Naive B cell (primary cell): Measurements from ENCODE around the gene WNT5B. TPM values are rescaled to one million over a fixed set of nuclear protein-coding genes. Genes with fewer than 3 reads are reported as not detected.

Experiments
- ATAC-seq, 2 donors: fragments of 150-1000 bp; cut with Tn5 transposase; 2 replicates each; pipeline ENCODE4 v1.10.0; 2021; ENCODE audit warnings: low read depth in 2 of 2, mild to moderate bottlenecking in 2 of 2, moderate library complexity in 2 of 2
- DNase-seq: peaks from one replicate; pipeline ENCODE4 v3.0.0; 2022
- H3K27ac Mint-ChIP-seq, 6 donors: one replicate each; pipeline ENCODE4 v1.8.0; 2020 to 2022; ENCODE audit warnings: mild to moderate bottlenecking in 6 of 6, mixed read lengths in 6 of 6, moderate library complexity in 5 of 6, inconsistent platforms in 2 of 6
- H3K27me3 Mint-ChIP-seq, 3 donors: one replicate each; pipeline ENCODE4 v1.8.0; 2021 to 2022; ENCODE audit warnings: mixed read lengths in 3 of 3, mild to moderate bottlenecking in 1 of 3
- H3K36me3 Mint-ChIP-seq, 2 donors: one replicate each; pipeline ENCODE4 v1.8.0; 2020 to 2022; ENCODE audit warnings: mixed read lengths in 2 of 2, inconsistent platforms in 1 of 2, mild to moderate bottlenecking in 1 of 2
- H3K4me1 Mint-ChIP-seq, 3 donors: one replicate each; pipeline ENCODE4 v1.8.0; 2020 to 2022; ENCODE audit warnings: mixed read lengths in 3 of 3, inconsistent platforms in 1 of 3, mild to moderate bottlenecking in 1 of 3, moderate library complexity in 1 of 3
- H3K4me3 Mint-ChIP-seq, 8 donors: one replicate each; pipeline ENCODE4 v1.8.0; 2020 to 2022; ENCODE audit warnings: mild to moderate bottlenecking in 8 of 8, mixed read lengths in 8 of 8, moderate library complexity in 8 of 8, inconsistent platforms in 2 of 8
- H3K9me3 Mint-ChIP-seq, 7 donors: one replicate each; pipeline ENCODE4 v1.8.0; 2020 to 2022; ENCODE audit warnings: mixed read lengths in 7 of 7, mild to moderate bottlenecking in 5 of 7, inconsistent platforms in 2 of 7, moderate library complexity in 1 of 7
- polyA plus RNA-seq, 6 donors: library from polyadenylated mRNA; unstranded; fragments of 300-500 nt; fragmentation: Illumina TruSeq; gene quantifications; one replicate each; pipeline ENCODE4 v1.2.3, GENCODE V29; 2021; ENCODE audit warnings: low read depth in 6 of 6

WNT5B gene
- polyA plus RNA-seq, 6 donors from 2014 or later: not detected

DNA sequence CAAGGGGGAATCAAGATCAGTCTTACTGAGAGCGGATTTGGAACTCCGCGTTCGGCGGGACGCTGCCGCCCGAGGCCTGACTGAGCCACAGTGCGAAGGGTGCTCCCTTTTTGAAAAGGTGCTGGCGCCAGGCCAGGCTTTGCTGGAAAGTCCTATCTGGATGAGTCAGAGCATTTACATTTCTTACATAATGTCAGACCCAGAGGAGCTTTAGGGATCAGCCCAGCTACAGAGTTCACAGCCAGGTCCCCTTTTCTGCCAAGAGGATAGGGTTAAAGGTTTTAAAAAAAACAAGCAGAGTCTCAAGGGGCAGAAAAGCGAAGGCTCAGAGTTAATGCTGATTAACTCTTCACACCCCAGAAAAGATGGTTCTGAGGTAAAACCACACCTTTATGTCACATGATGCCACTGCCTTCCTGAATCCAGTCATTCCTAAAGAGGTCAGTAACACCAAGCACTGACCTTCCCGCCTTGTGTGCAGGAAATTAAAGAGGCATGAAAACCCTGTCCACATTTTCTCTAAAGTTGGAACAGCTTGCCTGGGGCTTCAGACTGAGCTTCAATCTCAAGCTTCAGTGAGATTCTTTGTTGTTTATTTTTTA lies 22.9 kb upstream of the WNT5B start:
- no peak for DNase-seq
- Mint-ChIP-seq H3K36me3 (no peaks in the 10 kb centered on the region), H3K27ac (peak overlapping the region in 2 of 6 donors; percentile 59 to 86), H3K27me3 (no peaks in the 10 kb centered on the region), H3K9me3 (no peaks in the 10 kb centered on the region), H3K4me3 (peak overlapping the region; percentile 85 to 99 (median 94)), H3K4me1 (peaks cover 29 to 34% (median 33%) of the 10 kb centered on the region in 3 donors)
- peak in 1 of 2 donors; percentile 11 for ATAC-seq

- no peaks in the 10 kb centered on the region for H3K9me3 Mint-ChIP-seq
- H3K36me3 Mint-ChIP-seq: no peaks in the 10 kb centered on the region
- H3K27me3 Mint-ChIP-seq: no peaks in the 10 kb centered on the region
- H3K27ac Mint-ChIP-seq: no peak overlapping the region
- no peak overlapping the region for H3K4me3 Mint-ChIP-seq
- DNase-seq (no peak), ATAC-seq (no peak)
- H3K4me1 Mint-ChIP-seq: peaks cover 16 to 18% (median 17%) of the 10 kb centered on the region in 3 donors
These were observed 20.9 kb upstream of the WNT5B start for GRCh38 chr12:1607940-1608712.

GRCh38 chr12:1608713-1609119 lies 20.3 kb upstream of the WNT5B start:
- Mint-ChIP-seq H3K4me3 (no peak overlapping the region), H3K27ac (no peak overlapping the region), H3K9me3 (no peaks in the 10 kb centered on the region), H3K4me1 (peaks cover 16 to 18% (median 16%) of the 10 kb centered on the region in 3 donors), H3K36me3 (no peaks in the 10 kb centered on the region), H3K27me3 (no peaks in the 10 kb centered on the region)
- ATAC-seq (no peak), DNase-seq (no peak)

DNA sequence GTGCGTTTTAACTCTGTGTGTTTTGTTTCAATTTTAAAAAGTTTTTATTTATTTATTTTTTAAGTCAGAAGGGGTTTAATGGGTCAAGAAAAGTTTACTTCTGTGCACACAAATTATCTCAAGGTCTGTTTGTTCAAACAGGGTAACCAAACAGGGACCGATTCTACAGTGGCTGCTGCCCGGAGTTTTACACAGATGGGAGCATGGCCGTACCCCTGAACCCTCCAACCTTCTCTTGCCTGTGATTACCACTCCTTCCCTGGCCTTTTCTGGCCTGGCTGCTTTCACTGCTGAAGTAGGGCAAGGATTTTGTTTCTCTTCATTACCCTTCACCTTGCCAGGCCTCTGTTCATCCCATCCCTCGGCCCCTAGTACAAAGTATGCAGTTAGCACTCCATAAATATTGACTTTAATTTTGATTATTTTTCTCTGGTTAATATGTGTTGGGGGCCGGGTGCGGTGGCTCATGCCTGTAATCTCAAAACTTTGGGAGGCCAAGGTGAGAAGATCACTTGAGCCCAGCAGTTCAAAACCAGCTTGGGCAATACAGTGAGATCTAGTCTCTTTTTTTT lies 18.9 kb upstream of the WNT5B start:
- Mint-ChIP-seq H3K36me3 (no peaks in the 10 kb centered on the region), H3K27me3 (peaks cover 0 to 7% (median 0%) of the 10 kb centered on the region in 3 donors), H3K4me3 (no peak overlapping the region), H3K9me3 (no peaks in the 10 kb centered on the region), H3K4me1 (peaks cover 7 to 9% (median 9%) of the 10 kb centered on the region in 3 donors), H3K27ac (peak overlapping the region in 1 of 6 donors; percentile 70)
- ATAC-seq (no peak), DNase-seq (no peak)

GRCh38 chr12:1611803-1612572 lies 17.0 kb upstream of the WNT5B start:
- DNase-seq (no peak), ATAC-seq (no peak)
- Mint-ChIP-seq H3K9me3 (no peaks in the 10 kb centered on the region), H3K27me3 (peaks cover 0 to 7% (median 0%) of the 10 kb centered on the region in 3 donors), H3K36me3 (no peaks in the 10 kb centered on the region), H3K4me3 (no peak overlapping the region), H3K27ac (no peak overlapping the region), H3K4me1 (peaks cover 8 to 12% (median 11%) of the 10 kb centered on the region in 3 donors)

GRCh38 chr12:1613860-1614259 lies 15.2 kb upstream of the WNT5B start:
- DNase-seq (no peak), ATAC-seq (no peak)
- H3K27me3 Mint-ChIP-seq: peaks cover 0 to 7% (median 0%) of the 10 kb centered on the region in 3 donors
- no peaks in the 10 kb centered on the region for H3K36me3 Mint-ChIP-seq
- H3K9me3 Mint-ChIP-seq: no peaks in the 10 kb centered on the region
- H3K4me3 Mint-ChIP-seq: no peak overlapping the region
- no peak overlapping the region for H3K27ac Mint-ChIP-seq
- H3K4me1 Mint-ChIP-seq: peaks cover 20 to 26% (median 24%) of the 10 kb centered on the region in 3 donors

- H3K36me3 Mint-ChIP-seq: no peaks in the 10 kb centered on the region
- ATAC-seq (no peak), DNase-seq (no peak)
- H3K27ac Mint-ChIP-seq: no peak overlapping the region
- no peaks in the 10 kb centered on the region for H3K9me3 Mint-ChIP-seq
- H3K4me1 Mint-ChIP-seq: peaks cover 23 to 30% (median 27%) of the 10 kb centered on the region in 3 donors
- H3K4me3 Mint-ChIP-seq: no peak overlapping the region
- H3K27me3 Mint-ChIP-seq: peaks cover 0 to 11% (median 4%) of the 10 kb centered on the region in 3 donors
These were observed 14.7 kb upstream of the WNT5B start for GRCh38 chr12:1614360-1614759.

- Mint-ChIP-seq H3K4me3 (peak overlapping the region in 7 of 8 donors; percentile 50 to 68 (median 64)), H3K27me3 (peaks cover 5 to 18% (median 7%) of the 10 kb centered on the region in 3 donors), H3K27ac (peak overlapping the region in 2 of 6 donors; percentile 29 to 62), H3K4me1 (peaks cover 29 to 39% (median 31%) of the 10 kb centered on the region in 3 donors), H3K9me3 (no peaks in the 10 kb centered on the region), H3K36me3 (no peaks in the 10 kb centered on the region)
- ATAC-seq (peak; percentile 79 to 80), DNase-seq (no peak)
These were observed 12.6 kb upstream of the WNT5B start for GRCh38 chr12:1616233-1617066.

- peaks cover 7 to 24% (median 15%) of the 10 kb centered on the region in 3 donors for H3K27me3 Mint-ChIP-seq
- no peaks in the 10 kb centered on the region for H3K36me3 Mint-ChIP-seq
- H3K4me1 Mint-ChIP-seq: peaks cover 29 to 39% (median 31%) of the 10 kb centered on the region in 3 donors
- H3K27ac Mint-ChIP-seq: no peak overlapping the region
- DNase-seq: no peak
- ATAC-seq: peak in 1 of 2 donors; percentile 26
- H3K9me3 Mint-ChIP-seq: no peaks in the 10 kb centered on the region
- no peak overlapping the region for H3K4me3 Mint-ChIP-seq
These were observed 10.5 kb upstream of the WNT5B start for GRCh38 chr12:1618489-1618888.

- Mint-ChIP-seq H3K4me1 (peaks cover 29 to 39% (median 31%) of the 10 kb centered on the region in 3 donors), H3K9me3 (no peaks in the 10 kb centered on the region), H3K4me3 (no peak overlapping the region), H3K36me3 (no peaks in the 10 kb centered on the region), H3K27ac (peak overlapping the region in 2 of 6 donors; percentile 2 to 16), H3K27me3 (peaks cover 11 to 28% (median 15%) of the 10 kb centered on the region in 3 donors)
- ATAC-seq (no peak), DNase-seq (no peak)
These were observed 9.9 kb upstream of the WNT5B start for GRCh38 chr12:1619159-1619558.

GRCh38 chr12:1619587-1619986 lies 9.4 kb upstream of the WNT5B start:
- Mint-ChIP-seq H3K27ac (peak overlapping the region in 2 of 6 donors; percentile 2 to 16), H3K4me1 (peaks cover 29 to 39% (median 31%) of the 10 kb centered on the region in 3 donors), H3K4me3 (no peak overlapping the region), H3K36me3 (no peaks in the 10 kb centered on the region), H3K27me3 (peaks cover 11 to 27% (median 15%) of the 10 kb centered on the region in 3 donors), H3K9me3 (no peaks in the 10 kb centered on the region)
- ATAC-seq (peak in 1 of 2 donors; percentile 26), DNase-seq (no peak)

DNA sequence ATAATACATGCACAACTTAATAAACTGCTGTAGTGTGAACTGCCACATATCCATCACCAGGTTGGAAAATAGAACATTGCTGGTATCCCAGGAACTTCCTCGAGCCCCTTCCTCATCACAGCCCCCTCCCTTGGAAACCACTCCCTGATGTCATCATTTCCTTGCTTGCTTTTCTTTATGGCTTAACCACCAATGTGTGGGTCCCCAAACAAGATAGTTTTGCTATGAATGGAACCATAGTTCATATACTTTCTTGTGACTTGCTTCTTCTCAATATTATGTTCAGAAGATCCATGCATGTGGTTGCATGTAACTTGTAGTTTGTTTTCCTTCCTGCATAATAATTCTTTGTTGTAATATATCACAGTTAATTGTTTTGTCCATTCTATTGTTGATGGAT lies 8.9 kb upstream of the WNT5B start:
- H3K9me3 Mint-ChIP-seq: no peaks in the 10 kb centered on the region
- H3K4me1 Mint-ChIP-seq: peaks cover 29 to 39% (median 31%) of the 10 kb centered on the region in 3 donors
- H3K27ac Mint-ChIP-seq: no peak overlapping the region
- H3K36me3 Mint-ChIP-seq: no peaks in the 10 kb centered on the region
- H3K27me3 Mint-ChIP-seq: peaks cover 11 to 22% (median 15%) of the 10 kb centered on the region in 3 donors
- DNase-seq (no peak), ATAC-seq (no peak)
- H3K4me3 Mint-ChIP-seq: no peak overlapping the region
